ENCODE measurements around the gene DPP10.

- TF ChIP-seq CTCF (IDR thresholded peaks at IDR 0.05; ENCODE audit: insufficient read depth, low read depth, low read length), result no peak
- TF ChIP-seq EZH2 (IDR thresholded peaks at IDR 0.05; ENCODE audit: insufficient read depth, low read length), result no peak
Observed at GRCh38 chr2:115294999-115295398, 852.6 kb downstream of the DPP10 start.
